ENCODE results near the gene ISCA1.

DNA sequence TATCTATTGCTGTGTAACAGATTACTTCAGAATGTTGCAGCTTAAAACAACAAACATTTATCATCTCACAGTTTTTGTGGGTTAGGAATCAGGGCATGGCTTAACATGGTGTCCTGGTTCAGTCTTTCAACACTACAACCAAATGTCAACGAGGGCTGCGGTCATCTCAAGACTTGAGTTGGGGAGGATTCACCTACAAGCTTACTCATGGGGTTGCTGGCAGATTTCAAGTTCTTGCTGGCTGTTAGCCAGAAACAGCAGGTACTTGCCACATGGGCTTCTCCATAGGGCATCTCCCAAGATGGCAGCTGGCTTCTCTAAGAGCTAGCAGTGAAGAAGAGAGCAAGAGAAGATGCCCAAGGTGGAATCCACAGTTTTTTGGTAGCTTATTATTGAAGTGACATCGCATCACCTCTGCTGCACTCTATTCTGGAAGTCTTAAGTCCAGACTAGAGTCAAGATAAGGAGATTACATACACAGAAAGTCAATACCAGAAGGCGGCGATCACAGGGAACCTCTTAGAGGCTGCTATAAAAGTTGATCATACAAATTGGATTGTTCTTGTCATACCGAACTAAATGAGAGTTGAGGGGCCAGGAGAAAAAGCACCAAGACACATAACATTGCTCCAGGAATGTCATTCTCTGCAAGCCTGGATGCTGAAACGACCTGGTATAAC lies 65.1 kb downstream of the ISCA1 start:
- TF ChIP-seq, protein P1, sequence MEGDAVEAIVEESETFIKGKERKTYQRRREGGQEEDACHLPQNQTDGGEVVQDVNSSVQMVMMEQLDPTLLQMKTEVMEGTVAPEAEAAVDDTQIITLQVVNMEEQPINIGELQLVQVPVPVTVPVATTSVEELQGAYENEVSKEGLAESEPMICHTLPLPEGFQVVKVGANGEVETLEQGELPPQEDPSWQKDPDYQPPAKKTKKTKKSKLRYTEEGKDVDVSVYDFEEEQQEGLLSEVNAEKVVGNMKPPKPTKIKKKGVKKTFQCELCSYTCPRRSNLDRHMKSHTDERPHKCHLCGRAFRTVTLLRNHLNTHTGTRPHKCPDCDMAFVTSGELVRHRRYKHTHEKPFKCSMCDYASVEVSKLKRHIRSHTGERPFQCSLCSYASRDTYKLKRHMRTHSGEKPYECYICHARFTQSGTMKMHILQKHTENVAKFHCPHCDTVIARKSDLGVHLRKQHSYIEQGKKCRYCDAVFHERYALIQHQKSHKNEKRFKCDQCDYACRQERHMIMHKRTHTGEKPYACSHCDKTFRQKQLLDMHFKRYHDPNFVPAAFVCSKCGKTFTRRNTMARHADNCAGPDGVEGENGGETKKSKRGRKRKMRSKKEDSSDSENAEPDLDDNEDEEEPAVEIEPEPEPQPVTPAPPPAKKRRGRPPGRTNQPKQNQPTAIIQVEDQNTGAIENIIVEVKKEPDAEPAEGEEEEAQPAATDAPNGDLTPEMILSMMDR (IDR thresholded peaks at IDR 0.05): no peak
- TF ChIP-seq EP300 (IDR thresholded peaks at IDR 0.05): no peak
- no peak for TF ChIP-seq POLR2A (IDR thresholded peaks at IDR 0.05)
- no peak for TF ChIP-seq POLR2AphosphoS5 (IDR thresholded peaks at IDR 0.05)

All from upper lobe of left lung (tissue), 4 donors.